Body of pancreas (tissue), 4 donors: ENCODE results near the gene DHX8. TPM values are rescaled to one million over a fixed set of nuclear protein-coding genes. Genes with fewer than 3 reads are reported as not detected.

ENCODE experiments used
- ATAC-seq: fragments of 150-250 bp; one replicate; pipeline ENCODE4 v1.9.1; 2016
- DNase-seq, 4 donors: peaks; one replicate each; pipeline ENCODE4 v3.0.0-alpha.2; 2019
- H3K27ac ChIP-seq, 4 donors: fragments of 200-600 bp; sonication (generic); 1 replicate in 3 of 4; 2 replicates in 1 of 4; pipeline versions ENCODE4 v1.5.1 to v1.6.1; 2016 to 2019; ENCODE audit warnings: mild to moderate bottlenecking in 1 of 4, mixed read lengths in 1 of 4, moderate library complexity in 1 of 4
- H3K27me3 ChIP-seq, 2 donors: fragments of 200-600 bp; sonication (generic); one replicate each; pipeline ENCODE4 v1.6.0; 2016; ENCODE audit warnings: mild to moderate bottlenecking in 1 of 2
- H3K36me3 ChIP-seq, 2 donors: fragments of 200-600 bp; sonication (generic); replicated peaks in 1 of 2; 2 replicates each; pipeline ENCODE4 v1.5.1; 2016; ENCODE audit warnings: low read depth in 2 of 2; ENCODE audit not compliant: insufficient read depth in 1 of 2
- H3K4me1 ChIP-seq: fragments of 200-600 bp; sonication (generic); one replicate; pipeline ENCODE4 v1.6.0; 2016
- H3K4me3 ChIP-seq, 2 donors: fragments of 200-600 bp; sonication (generic); 1 replicate in 1 of 2; 2 replicates in 1 of 2; pipeline ENCODE4 v1.5.1; 2016 to 2019
- H3K9me3 ChIP-seq, 3 donors: fragments of 200-600 bp; sonication (generic); 1 replicate in 2 of 3; 2 replicates in 1 of 3; pipeline ENCODE4 v1.5.1; 2016
- CTCF ChIP-seq, 7 experiments: fragments of 450-650 bp in 4 of 7; fragments of 200-600 bp in 3 of 7; sonication (generic) in 3 of 7; IDR thresholded peaks; one replicate each; pipeline ENCODE4 v1.5.1; 2016 to 2019; ENCODE audit warnings: antibody characterized with exemption in 7 of 7
- POLR2A ChIP-seq, 3 donors: fragments of 450-650 bp; IDR thresholded peaks; one replicate each; pipeline ENCODE4 v1.6.1; 2016; ENCODE audit warnings: antibody characterized with exemption in 3 of 3, mild to moderate bottlenecking in 2 of 3
- WGBS, 2 donors: methylation state at CpG; one replicate each; pipeline ENCODE4 v1.1.5; 2017; 5-methylcytosine and 5-hydroxymethylcytosine counted together
- intact Hi-C: fragments of 100-400 bp; cut with DNase I; formaldehyde crosslinking; loops from one replicate; pipeline ENCODE4 v1.15.1; 2023
- total RNA-seq, 2 donors: library from RNA; depleted of rRNA; stranded (reverse); fragments of >200 nt; gene quantifications; one replicate each; pipeline ENCODE4 v1.1.0, GENCODE V29; 2016

The DHX8 gene
- total RNA-seq, 2 donors from 2014 or later: 12.2 to 19.4 TPM

GRCh38 chr17:43543300-43543699 lies 59.5 kb downstream of the DHX8 start:
- no peak for ATAC-seq
- H3K36me3 ChIP-seq: no peaks in the 10 kb centered on the region
- H3K4me1 ChIP-seq: peaks cover 21% of the 10 kb centered on the region
- no peak overlapping the region for H3K27ac ChIP-seq
- 39 to 50% methylated on average over 2 to 4 of the region's 4 CpGs for WGBS, 2 donors
- TF ChIP-seq POLR2A (IDR thresholded peaks at IDR 0.05): no peak
- no peak for TF ChIP-seq CTCF (IDR thresholded peaks at IDR 0.05)
- no peaks in the 10 kb centered on the region for H3K9me3 ChIP-seq
- DNase-seq: no peak
- H3K27me3 ChIP-seq: no peaks in the 10 kb centered on the region
- no peak overlapping the region for H3K4me3 ChIP-seq
- intact Hi-C loops: loop anchor here (10.0 kb wide), 1 partner anchor 58 kb away; the partner anchor contains the start of gene DHX8

GRCh38 chr17:43543771-43544575 lies 60.2 kb downstream of the DHX8 start:
- no peak overlapping the region for H3K4me3 ChIP-seq
- WGBS, 2 donors: 17 to 34% methylated on average over 5 to 7 of the region's 7 CpGs

GRCh38 chr17:43545383-43545632 lies 61.5 kb downstream of the DHX8 start:
- TF ChIP-seq POLR2A (IDR thresholded peaks at IDR 0.05): no peak
- no peak for TF ChIP-seq CTCF (IDR thresholded peaks at IDR 0.05)
- peak in 3 of 4 donors; percentile 35 to 55 (median 55) for DNase-seq
- 0% methylated on average over 1 of the region's 21 CpGs; no CpG with 5 or more reads in 1 of the 2 donors for WGBS, 2 donors
- no peaks in the 10 kb centered on the region for H3K27me3 ChIP-seq
- H3K4me1 ChIP-seq: peaks cover 21% of the 10 kb centered on the region
- peak; percentile 48 for ATAC-seq
- H3K4me3 ChIP-seq: peak overlapping the region; percentile 6 to 26
- H3K27ac ChIP-seq: peak overlapping the region; percentile 55 to 88 (median 84)
- H3K36me3 ChIP-seq: no peaks in the 10 kb centered on the region
- H3K9me3 ChIP-seq: no peaks in the 10 kb centered on the region
- intact Hi-C loops: loop anchor here (10.0 kb wide), 1 partner anchor 61 kb away; the partner anchor contains the start of gene DHX8

More at GRCh38 chr17:43543771-43544575, 60.2 kb downstream of the DHX8 start:
- Histone ChIP-seq H3K27me3 (no peaks in the 10 kb centered on the region), H3K4me1 (peaks cover 21% of the 10 kb centered on the region), H3K36me3 (no peaks in the 10 kb centered on the region), H3K27ac (peak overlapping the region; percentile 58 to 88 (median 84)), H3K9me3 (no peaks in the 10 kb centered on the region)
- ATAC-seq (peak; percentile 6), DNase-seq (no peak)
- intact Hi-C loops: loop anchor here (10.0 kb wide), 1 partner anchor 59 kb away; the partner anchor contains the start of gene DHX8
- TF ChIP-seq POLR2A (IDR thresholded peaks at IDR 0.05): no peak
- no peak for TF ChIP-seq CTCF (IDR thresholded peaks at IDR 0.05)

GRCh38 chr17:43546319-43547188 lies 62.8 kb downstream of the DHX8 start, which contains the start of gene ETV4:
TSS of gene ETV4 (minus strand) at chr17:43546340. CDS start at chr17:43545617, 723 bp downstream.
- ATAC-seq (peak; percentile 83), DNase-seq (peak; percentile 87 to 93 (median 90))
- Histone ChIP-seq H3K4me3 (peak within 1 kb of the TSS; percentile 6 to 26), H3K27ac (peak within 1 kb of the TSS; percentile 55 to 88 (median 84)), H3K4me1 (peaks cover 21% of the 10 kb centered on the region), H3K27me3 (no peaks in the 10 kb centered on the region), H3K9me3 (no peaks in the 10 kb centered on the region), H3K36me3 (no peaks in the 10 kb centered on the region)
- 0 to 2% methylated on average over 38 to 46 of the region's 46 CpGs for WGBS, 2 donors
- TF ChIP-seq POLR2A (IDR thresholded peaks at IDR 0.05) (peak in 1 of 3 donors; percentile 49), CTCF (IDR thresholded peaks at IDR 0.05) (no peak)
- intact Hi-C loops: loop anchor here (10.0 kb wide), 1 partner anchor 62 kb away; the partner anchor contains the start of gene DHX8
